Effector CD4-positive, alpha-beta T cell (primary cell): ENCODE results near the gene WDFY1.
A peak's percentile ranks its signal among the peaks of the same experiment; 100 is the strongest.

Experiments
- DNase-seq: peaks from one replicate; pipeline ENCODE4 v3.0.0-alpha.2; 2020

WDFY1 gene

GRCh38 chr2:223852281-223852795 is 92.8 kb downstream of the WDFY1 start:
- no peak for DNase-seq

GRCh38 chr2:223847410-223847809 is 97.7 kb downstream of the WDFY1 start:
- DNase-seq: no peak

- DNase-seq: no peak
Measured at GRCh38 chr2:223846515-223846914, 98.6 kb downstream of the WDFY1 start.

GRCh38 chr2:223841436-223842190 is 103.5 kb downstream of the WDFY1 start:
- no peak for DNase-seq

GRCh38 chr2:223837287-223838061 is 107.7 kb downstream of the WDFY1 start, which contains the start of gene AP1S3:
Gene AP1S3, minus strand, starts transcription at chr2:223837582. Its CDS starts 132 bp downstream, at chr2:223837450.
- DNase-seq: peak; percentile 51

GRCh38 chr2:223835701-223836532 is 109.2 kb downstream of the WDFY1 start:
- DNase-seq: no peak

- DNase-seq: no peak
Measured at GRCh38 chr2:223834431-223834830, 110.7 kb downstream of the WDFY1 start.

DNA sequence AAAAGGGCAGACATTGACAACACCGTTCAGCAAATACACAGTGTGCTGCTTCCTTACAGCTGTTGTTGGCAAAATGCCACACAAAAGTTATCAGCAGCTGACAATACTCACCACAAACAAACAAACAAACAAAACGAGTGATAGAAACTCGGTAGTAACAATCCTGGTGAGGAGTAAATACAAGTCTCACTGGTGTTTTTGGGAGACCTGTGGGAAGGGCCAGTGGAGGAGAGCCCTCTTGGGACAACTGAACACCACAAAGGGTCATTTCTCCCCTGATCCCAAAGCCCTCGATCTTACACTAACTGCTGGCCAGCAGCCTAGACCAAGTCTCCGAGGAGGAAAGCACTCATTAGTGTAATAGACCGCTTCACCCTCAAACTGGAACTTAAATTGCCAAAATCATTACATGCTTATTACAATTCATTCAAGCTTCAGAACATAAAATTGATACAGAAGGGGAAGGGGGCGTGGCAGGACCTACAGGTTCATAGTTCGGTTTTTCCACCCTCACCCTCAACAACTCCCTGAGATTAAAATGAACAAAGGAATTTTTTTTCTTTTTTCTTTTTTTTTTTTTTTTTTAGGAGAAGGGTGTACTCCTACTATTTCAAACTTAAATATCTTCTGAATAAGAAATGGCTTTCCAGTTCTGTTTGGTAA is 112.8 kb downstream of the WDFY1 start:
- no peak for DNase-seq

GRCh38 chr2:223829128-223829527 is 116.0 kb downstream of the WDFY1 start:
- DNase-seq: no peak

DNA sequence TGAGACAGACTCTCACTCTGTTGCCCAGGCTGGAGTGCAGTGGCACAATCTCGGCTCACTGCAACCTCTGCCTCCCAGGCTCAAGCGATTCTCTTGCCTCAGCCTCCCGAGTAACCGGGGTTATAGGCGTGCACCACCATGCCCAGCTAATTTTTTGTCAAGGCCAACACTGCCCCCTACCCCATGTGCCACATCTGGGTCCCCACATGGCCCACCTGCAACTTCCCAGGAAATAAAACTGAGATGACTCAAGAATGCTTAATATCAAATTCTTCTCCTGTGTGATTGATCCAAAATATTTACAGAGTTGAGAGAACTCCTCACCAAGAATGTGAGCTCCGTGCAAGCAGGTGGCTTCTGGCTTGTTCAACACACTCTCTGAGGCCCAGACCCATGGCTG is 116.8 kb downstream of the WDFY1 start:
- DNase-seq: no peak

- DNase-seq: no peak
Measured at GRCh38 chr2:223826995-223827394, 118.1 kb downstream of the WDFY1 start.
